Adipose tissue (tissue), 3 donors: ENCODE data around the gene TNFSF4. TPM values are rescaled to one million over a fixed set of nuclear protein-coding genes. Genes with fewer than 3 reads are reported as not detected.
"Not testable (repeated sequence)": the region's sequence is repeated elsewhere in the genome, so short reads cannot be mapped to it uniquely, and the experiment has no call there.

ENCODE experiments used
- H3K27ac ChIP-seq: one replicate; pipeline ENCODE4 v1.5.1; 2013; ENCODE audit warnings: low read depth, low read length
- WGBS, 3 donors: extraction: QIAGEN DNeasy Blood & Tissue Kit; methylation state at CpG; one replicate each; pipeline ENCODE4 v1.1.7; 2013; 5-methylcytosine and 5-hydroxymethylcytosine counted together
- polyA plus RNA-seq, 3 donors: library from polyadenylated mRNA; stranded (reverse); fragments of 200-250 nt; gene quantifications; one replicate each; pipeline ENCODE4 v1.2.3, GENCODE V29; 2013
- donor health status: healthy with polysubstance abuse.
- donor health status: Bipolar disorder and iron deficiency.
- donor health status: healthy.

Gene TNFSF4, protein sequence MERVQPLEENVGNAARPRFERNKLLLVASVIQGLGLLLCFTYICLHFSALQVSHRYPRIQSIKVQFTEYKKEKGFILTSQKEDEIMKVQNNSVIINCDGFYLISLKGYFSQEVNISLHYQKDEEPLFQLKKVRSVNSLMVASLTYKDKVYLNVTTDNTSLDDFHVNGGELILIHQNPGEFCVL
- 1 to 10 TPM in 1 of 3 donors, under 1 TPM in 2; 0.32 to 1.2 (median 0.49) TPM for polyA plus RNA-seq

DNA sequence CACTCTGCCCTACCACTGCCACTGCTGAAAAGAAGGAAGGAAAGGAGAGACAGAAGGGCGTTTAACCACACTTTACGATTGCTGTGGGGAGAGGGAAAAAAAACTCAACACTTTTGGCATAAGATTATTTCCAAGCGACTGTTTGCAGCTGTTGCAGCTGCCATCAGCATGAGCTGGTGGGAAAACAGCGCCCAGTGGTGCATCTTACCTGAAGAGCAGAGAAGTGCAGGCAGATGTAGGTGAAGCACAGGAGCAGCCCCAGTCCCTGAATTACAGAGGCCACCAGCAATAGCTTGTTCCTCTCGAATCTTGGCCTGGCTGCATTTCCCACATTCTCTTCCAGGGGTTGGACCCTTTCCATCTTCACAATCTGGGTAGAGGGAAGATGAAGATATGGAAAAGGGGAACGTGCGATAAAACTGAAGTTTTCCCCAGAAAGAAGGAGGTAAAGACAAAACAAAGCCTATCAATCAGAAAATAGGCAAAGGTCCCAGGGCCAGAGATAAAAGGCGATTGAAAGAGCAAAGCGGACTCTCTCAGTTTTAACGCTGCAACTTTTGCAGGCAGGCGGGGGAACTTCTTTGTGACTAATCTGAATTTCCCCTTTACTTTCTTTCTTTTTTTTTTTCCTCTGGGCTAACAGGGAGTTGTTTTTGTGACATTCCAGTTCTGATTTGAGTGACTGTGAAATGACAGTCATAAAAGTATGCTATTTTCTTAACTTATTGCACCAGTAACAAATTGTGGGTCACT is at the start of gene TNFSF4:
Gene TNFSF4 (minus strand): TSS at position 516 of the 753 bp plus-strand sequence. CDS start 155 bp downstream, at position 361.
- H3K27ac ChIP-seq: no peak within 1 kb of the TSS
- 15 to 28% (median 15%) methylated on average over 11 of the region's 11 CpGs for WGBS, 3 donors

DNA sequence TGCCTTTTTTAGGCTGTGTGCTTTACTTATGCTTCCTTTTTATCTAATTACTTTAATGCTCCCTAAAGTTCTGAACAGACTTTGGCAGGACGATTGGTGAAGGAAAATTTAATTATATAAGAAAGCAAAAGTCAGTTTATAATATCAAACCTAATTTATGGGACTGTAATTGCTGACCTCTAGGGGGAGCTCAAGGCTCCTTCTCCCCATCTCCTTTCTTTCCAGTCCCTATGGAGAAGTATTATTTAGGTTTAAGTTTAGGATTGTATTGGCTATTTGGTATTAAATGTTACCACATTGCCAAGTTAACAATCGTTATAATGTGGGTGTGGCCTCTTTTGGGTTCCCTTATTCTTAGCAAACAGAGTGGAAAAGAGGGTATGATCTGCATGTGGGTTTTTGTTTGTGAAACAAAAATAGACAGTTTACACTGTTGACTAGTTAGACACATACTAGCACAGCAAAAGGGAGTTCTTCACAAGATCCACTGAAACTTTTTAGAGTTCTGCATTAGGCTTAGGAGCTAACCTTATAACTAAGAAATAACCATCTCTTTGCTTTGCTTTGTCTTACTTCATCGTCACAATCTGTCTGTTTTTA is 48.2 kb upstream of the TNFSF4 start:
- no peak overlapping the region for H3K27ac ChIP-seq
- WGBS, 3 donors: 35 to 40% (median 38%) methylated on average over 3 of the region's 3 CpGs

DNA sequence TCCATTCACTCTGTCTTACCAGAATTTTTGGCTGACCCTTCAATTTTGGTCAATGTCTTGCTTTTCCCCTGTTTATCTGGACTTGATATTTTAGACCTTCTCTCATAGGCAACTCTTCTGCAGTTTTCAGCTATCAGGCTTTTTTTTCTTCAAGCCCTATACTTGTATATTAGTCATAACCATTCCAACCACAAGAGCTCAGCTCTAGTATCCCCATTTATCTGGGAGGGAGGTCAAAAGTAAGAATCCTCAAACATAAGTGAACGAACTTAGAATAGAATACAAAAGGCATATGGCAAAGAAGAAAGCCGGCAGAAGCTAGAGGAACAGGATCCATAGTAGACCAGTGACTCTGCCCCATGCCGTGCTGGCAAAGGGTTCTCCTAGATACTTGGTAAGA is 45.9 kb upstream of the TNFSF4 start:
- H3K27ac ChIP-seq: no peak overlapping the region
- WGBS, 3 donors: 94 to 97% (median 95%) methylated on average over 3 of the region's 3 CpGs

DNA sequence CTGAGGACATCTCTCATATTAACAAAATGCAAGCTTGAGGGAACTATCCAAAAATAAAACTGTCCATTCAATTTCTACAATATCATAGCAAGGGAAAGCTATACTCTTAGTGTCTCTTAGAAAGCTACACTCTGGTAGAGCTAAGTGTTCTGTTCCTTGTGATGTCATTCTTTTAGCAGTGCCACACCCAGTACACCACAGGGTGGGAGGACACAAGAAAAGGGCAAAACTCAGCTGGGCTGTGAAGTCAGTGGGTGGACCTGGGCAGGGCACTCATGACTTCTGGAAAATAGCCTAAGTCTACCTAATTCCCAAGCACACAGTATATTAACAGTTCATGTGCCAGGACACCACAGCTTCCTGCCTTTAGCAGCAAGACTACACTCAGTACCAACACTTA is 42.2 kb upstream of the TNFSF4 start:
- no peak overlapping the region for H3K27ac ChIP-seq

DNA sequence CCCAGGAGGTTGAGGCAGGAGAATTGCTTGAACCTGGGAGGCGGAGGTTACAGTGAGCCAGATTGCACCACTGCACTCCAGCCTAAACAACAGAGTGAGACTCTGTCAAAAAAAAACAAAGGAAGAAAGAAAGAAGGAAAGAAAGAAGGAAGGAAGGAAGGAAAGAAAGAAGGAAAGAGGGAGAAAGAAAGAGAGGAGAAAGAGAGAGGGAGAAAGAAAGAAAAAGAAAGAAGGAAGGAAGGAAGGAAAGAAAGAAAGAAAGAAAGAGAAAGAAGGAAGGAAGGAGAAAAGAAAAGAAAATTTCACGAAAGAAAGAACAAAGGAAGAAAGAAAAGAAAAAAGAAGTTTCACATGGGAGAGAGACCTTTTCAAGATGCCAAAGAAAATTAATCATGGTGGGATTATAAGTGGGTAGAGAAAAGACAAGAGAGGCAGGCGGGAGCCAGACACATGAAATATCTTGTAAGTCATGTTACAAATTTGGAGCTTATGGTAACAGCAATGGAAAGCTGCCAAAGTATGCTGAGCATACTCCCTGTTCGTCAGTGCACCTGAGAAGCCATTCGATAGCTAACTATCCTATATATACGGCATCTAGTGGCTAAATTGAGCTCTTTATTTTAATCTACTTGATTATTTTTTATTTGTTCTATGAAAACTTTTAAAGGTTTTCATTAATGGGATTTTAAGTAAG is 41.3 kb upstream of the TNFSF4 start:
- H3K27ac ChIP-seq: no peak overlapping the region
- WGBS, 3 donors: 74 to 83% (median 78%) methylated on average over 6 of the region's 6 CpGs

DNA sequence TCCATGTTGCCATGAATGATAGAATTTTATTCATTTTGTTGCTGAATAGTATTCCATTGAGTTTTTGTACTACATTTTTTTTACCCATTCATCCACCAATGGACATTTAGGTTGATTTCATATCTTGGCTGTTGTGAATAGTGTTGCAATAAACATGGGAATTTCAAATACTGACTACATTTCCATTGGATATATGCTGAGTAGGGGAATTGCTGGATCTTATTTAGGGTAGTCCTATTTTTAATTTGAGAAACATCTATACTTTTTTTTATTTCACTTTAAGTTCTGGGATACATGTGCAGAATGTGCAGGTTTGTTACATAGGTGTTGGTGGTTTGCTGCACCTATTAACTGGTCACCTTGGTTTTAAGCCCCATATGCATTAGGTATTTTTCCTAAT is 38.8 kb upstream of the TNFSF4 start:
- H3K27ac ChIP-seq: no peak overlapping the region

DNA sequence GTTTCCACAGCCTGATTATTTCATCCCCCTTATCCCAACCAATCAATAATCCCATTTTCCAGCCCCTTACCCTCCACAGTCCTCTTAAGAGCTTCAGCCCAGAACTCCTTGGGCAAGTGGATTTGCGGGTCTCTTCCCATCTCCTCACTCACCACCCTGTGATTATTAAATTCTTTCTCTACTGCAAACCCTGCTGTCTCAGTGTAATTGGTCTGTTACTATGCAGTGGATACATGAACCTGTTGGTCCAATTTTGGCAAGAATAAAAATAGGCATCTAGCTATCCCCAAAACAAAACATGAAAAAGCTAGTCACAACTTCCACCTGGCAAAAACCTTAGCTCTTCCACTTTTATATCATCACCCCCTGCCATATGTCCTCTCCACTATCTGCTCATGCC is 36.2 kb upstream of the TNFSF4 start:
- WGBS, 3 donors: 96 to 98% (median 97%) methylated on average over 1 of the region's 1 CpG

DNA sequence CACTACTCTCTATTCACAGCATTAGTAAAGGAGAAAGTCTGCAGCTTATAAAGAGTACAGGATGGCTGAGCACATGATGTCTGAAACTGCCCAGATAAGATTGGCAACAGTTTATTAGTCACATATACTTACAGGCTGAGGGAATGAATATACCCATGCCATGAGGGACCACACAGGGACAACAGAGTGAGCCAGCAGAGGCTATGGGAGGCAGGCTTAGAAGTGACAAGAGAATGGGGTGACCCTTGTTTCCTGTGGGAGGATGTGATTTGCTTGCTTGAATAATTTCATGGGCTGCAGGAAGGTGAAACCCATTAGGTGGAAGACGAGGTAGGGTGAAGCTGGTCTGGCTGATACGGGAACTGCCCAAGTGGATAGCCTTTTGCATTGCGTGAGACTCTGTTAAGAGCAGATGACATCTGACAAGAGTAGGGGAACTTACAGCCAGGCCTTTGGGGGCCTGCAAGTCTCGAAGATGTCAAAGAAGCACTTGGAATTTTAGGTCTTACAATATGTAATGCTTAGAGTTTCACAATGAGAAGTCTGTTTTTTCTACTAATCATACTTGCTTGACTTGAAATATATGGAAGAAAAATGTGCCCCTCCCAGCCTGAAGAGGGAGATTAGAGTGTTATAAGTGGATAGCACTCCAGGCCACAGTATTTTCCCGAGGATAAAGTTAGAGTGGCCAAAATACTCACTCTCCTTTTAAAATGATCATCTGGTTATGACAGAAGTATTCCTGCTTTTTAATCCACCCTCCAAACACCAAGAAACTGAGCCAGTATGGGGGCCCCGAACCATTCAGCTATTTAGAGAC is 34.6 kb upstream of the TNFSF4 start:
- WGBS, 3 donors: 86 to 90% (median 88%) methylated on average over 6 of the region's 6 CpGs
- no peak overlapping the region for H3K27ac ChIP-seq

More for the DNA sequence above, 36.2 kb upstream of the TNFSF4 start:
- no peak overlapping the region for H3K27ac ChIP-seq

DNA sequence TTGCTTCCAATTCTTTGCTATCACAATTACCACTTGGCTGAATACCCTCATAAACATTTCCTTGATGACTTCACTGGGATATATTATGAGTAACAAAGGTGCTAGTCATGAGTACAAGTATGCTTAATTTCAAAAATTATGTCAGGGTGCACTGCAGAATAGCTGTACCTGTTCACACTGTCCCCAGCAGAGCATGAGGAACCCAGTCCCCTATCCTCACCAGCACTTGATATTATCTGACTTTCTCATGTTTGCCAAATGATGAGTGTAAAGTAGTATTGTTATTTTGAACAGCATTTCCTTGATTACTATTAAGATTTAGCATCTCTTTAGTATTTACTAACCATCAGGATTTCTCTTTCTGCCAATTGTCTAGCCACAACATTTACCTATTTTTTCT is 33.5 kb upstream of the TNFSF4 start:
- no peak overlapping the region for H3K27ac ChIP-seq

DNA sequence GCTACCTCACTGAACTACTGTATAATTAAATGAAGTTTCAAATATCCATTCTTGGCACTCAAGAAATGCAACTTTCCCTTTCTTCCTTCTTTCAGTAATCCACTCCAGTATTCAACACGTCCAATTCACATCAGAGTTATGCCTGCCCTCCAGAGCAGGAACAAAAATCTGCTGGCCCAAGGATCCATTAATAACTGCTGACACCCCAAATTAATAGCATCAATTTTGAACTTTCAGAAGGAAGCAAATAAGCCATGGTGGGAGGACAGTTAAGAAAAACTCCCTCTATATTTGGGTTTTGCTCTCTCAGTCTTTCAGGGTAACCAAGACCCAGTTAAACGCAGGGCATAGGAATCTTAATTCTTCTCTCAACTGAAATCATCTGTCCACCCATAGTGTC is 31.9 kb upstream of the TNFSF4 start:
- 93 to 100% (median 93%) methylated on average over 2 of the region's 2 CpGs for WGBS, 3 donors
- H3K27ac ChIP-seq: no peak overlapping the region

DNA sequence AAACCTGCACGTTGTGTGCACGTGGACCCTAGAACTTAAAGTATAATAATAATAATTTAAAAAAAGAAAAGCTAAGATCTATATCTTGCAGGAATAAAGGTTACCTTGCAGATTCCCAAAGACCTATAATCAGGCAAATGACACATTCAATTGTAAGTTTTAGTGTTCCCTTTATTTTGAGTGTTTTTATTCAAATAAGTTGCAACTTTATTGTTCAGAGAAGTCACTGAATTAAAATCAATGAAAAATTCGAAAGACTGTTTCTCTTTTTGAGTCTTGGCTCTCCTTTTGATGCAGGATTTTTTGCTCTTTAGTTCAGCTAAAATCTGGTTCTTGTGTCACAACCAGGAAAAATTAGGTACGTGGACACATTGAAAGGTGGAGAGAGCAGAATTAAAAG is 27.8 kb upstream of the TNFSF4 start:
- H3K27ac ChIP-seq: no peak overlapping the region
- WGBS, 3 donors: 92 to 94% (median 93%) methylated on average over 4 of the region's 4 CpGs

DNA sequence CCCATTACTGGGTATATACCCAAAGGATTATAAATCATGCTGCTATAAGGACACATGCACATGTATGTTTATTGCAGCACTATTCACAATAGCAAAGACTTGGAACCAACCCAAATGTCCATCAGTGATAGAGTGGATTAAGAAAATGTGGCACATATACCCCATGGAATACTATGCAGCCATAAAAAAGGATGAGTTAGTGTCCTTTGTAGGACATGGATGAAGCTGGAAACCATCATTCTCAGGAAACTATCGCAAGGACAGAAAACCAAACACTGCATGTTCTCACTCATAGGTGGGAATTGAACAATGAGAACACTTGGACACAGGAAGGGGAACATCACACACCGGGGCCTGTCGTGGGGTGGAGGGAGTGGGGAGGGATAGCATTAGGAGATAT is 27.3 kb upstream of the TNFSF4 start:
- not testable (repeated sequence) for H3K27ac ChIP-seq
- 97 to 100% (median 99%) methylated on average over 1 to 3 of the region's 3 CpGs for WGBS, 3 donors

DNA sequence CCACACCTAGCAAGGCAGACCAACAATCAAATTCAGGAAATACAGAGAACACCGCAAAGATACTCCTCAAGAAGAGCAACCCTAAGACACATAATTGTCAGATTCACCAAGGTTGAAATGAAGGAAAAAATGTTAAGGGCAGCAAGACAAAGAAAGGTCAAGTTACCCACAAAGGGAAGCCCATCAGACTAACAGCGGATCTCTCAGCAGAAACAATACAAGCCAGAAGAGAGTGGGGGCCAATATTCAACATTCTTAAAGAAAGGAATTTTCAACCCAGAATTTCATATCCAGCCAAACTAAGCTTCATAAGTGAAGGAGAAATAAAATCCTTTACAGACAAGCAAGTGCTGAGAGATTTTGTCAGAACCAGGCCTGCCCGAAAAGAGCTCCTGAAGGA is 21.9 kb upstream of the TNFSF4 start:
- not testable (repeated sequence) for H3K27ac ChIP-seq
- WGBS, 3 donors: 95 to 99% (median 96%) methylated on average over 3 of the region's 3 CpGs

DNA sequence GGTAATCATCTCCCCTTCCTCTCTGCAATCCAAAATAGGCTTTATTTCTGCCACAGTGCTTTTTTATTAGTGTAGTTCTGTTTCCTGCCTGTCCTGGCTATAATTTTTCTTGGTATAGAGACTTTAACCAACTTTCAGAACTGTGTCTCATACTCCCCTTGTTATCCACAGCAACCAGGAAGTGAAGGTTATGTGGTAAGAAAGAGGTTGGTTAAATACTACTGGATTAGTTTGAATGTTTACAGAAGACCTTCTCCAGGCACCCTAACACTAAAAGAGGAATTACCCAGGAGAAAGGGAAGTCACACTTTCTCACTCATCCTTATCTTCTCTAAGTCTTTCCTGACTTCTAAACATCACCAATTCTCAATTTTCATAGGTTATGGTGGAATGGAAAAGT is 17.8 kb upstream of the TNFSF4 start:
- H3K27ac ChIP-seq: no peak overlapping the region

DNA sequence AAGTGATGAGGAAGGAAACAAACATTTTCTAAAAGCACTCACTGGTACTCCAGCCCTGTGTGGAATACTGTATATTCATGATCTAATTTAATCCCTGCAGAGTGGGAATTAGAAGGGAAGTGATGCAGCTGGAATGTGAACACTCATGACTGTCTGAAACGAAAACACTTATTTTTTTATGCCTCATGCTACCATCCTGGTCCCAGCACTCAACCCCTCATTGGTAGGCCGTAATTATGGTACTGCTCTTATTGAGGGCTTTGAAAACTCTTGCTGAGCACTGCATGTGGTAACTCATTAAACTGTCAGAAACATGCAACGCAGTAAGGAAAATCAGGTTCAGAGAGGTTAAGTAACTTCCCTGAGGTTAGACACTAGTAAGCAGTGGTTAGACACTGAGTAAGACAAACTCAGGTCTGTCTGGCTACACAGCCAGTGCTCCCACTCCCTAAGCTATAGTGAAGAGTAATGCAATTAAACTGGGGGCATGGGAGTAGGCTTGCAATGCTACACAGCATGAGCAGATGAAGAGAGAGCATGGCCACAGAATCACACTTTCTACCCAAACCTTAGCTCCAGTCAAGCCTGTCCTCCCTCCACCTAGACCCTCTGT is 17.3 kb upstream of the TNFSF4 start:
- no peak overlapping the region for H3K27ac ChIP-seq
- WGBS, 3 donors: 74 to 89% (median 74%) methylated on average over 3 of the region's 3 CpGs

DNA sequence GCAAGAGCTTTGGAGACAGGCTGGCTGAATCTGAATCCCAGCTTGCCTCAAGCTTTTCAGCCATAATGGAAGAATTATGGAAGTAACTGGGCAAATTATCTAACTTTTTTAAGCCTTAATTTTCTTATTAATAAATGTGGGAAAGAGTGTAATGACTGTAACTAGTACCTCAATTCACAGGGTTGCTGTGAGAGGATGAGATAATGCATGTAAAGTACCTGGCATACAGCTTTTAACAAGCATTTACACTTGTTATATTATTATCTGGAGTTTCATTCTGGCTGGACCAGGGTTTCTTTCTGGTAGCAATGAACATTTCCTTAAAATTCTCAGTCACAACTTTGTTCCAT is 15.9 kb upstream of the TNFSF4 start:
- H3K27ac ChIP-seq: no peak overlapping the region

DNA sequence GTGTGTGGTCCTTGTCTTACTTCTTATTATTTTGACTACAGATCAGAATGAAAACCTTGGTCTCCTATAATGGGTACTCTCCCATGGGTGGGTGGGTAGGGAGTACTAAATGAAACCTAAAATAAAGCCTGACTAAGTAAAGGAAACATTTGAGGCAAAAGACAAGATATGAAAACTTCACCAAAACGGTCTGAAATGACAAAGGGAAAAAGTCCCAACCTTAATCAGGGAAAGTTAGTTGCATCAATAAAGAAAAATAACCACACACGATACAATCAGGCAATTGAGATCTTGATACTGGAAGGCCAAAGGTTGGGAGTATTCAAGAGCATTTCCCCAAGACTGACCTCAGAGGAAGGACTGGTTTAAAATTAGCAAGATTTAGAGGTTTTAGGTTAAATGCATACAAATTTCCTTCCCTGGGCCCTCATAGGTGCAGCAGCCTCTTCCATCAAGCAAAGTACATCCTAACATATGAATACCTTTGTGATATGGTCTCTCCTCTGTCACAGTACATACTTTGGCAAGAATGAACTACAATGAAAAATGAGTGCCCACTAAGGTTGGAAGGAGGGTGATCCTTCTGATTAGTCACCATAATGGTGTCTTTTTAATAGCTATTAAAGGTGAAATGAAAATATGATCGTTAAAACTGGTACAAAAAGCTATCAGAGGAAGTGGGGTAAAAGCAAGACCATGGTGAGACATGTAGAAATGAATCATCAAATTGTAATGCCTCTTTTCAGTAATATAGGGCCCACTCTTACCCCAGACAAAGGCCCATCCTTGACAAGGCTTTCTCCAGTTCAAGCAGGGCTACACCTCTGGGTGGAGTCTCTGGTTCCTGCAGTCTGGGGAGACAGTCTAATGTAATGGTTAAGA is 15.3 kb upstream of the TNFSF4 start:
- WGBS, 3 donors: 64 to 75% (median 71%) methylated on average over 3 of the region's 3 CpGs

DNA sequence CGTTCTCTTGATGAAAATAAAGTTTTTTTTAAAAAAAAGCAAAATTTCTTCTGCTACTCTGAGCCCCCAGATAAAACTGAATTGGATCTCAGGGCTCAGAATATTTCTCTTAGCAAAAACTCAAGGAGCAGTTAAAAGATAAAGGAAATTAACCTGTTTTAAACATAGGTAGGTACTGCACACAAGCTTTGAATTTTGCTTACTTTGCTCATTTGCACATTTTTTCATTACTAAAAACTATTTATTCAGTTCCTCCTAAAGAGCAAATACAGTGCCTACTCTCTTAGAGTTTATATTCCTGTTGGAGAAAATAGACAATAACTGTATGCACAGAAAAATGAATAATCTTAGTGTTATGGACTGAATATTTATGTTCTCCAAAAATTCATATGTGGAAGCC is 13.0 kb upstream of the TNFSF4 start:
- no peak overlapping the region for H3K27ac ChIP-seq
- 93 to 97% (median 96%) methylated on average over 1 of the region's 1 CpG for WGBS, 3 donors

More for the DNA sequence above, 15.3 kb upstream of the TNFSF4 start:
- H3K27ac ChIP-seq: no peak overlapping the region
